GM12873 (cell line): ENCODE measurements around the gene UBA3.

ENCODE experiments used
- CTCF ChIP-seq: IDR thresholded peaks from 2 replicates; pipeline ENCODE4 v1.5.1; 2012; ENCODE audit warnings: low read depth, mild to moderate bottlenecking, moderate library complexity, low read length, control low read depth; ENCODE audit not compliant: insufficient read depth; ENCODE audit errors: missing control alignments

Gene UBA3

GRCh38 chr3:69072928-69073327, 7.2 kb downstream of the UBA3 start:
- no peak for TF ChIP-seq CTCF

GRCh38 chr3:69066121-69066520, 14.0 kb downstream of the UBA3 start:
- TF ChIP-seq CTCF = no peak

GRCh38 chr3:69065318-69065964, 14.7 kb downstream of the UBA3 start:
- no peak for TF ChIP-seq CTCF

GRCh38 chr3:69063636-69064035, 16.5 kb downstream of the UBA3 start:
- no peak for TF ChIP-seq CTCF

GRCh38 chr3:69059688-69060087, 20.5 kb downstream of the UBA3 start:
- TF ChIP-seq CTCF = no peak

GRCh38 chr3:69058947-69059224, 21.3 kb downstream of the UBA3 start:
- TF ChIP-seq CTCF = no peak

- TF ChIP-seq CTCF = no peak
Observed at GRCh38 chr3:69058180-69058946, 21.8 kb downstream of the UBA3 start.
